GM19468 (cell line): ENCODE results near the gene FBLN1.
"Not testable (repeated sequence)": the region's sequence is repeated elsewhere in the genome, so short reads cannot be mapped to it uniquely, and the experiment has no call there.

ENCODE experiments used
- ATAC-seq: cut with Tn5 transposase; IDR thresholded peaks from one replicate; pipeline ENCODE4 v1.9.1; 2021; ENCODE audit warnings: mild to moderate bottlenecking, moderate library complexity, moderate number of reproducible peaks; ENCODE audit not compliant: unreplicated experiment; ENCODE audit errors: extremely low read depth

Gene FBLN1

GRCh38 chr22:45475851-45476514, 26.7 kb upstream of the FBLN1 start:
- ATAC-seq: no peak

GRCh38 chr22:45476814-45477213, 25.9 kb upstream of the FBLN1 start:
- ATAC-seq: no peak

GRCh38 chr22:45477366-45478107, 25.1 kb upstream of the FBLN1 start:
- ATAC-seq: no peak

GRCh38 chr22:45478108-45478771, 24.4 kb upstream of the FBLN1 start:
- no peak for ATAC-seq

- no peak for ATAC-seq
Measured at GRCh38 chr22:45480717-45481116, 22.0 kb upstream of the FBLN1 start.

GRCh38 chr22:45481661-45482060, 21.0 kb upstream of the FBLN1 start:
- ATAC-seq: no peak

GRCh38 chr22:45482169-45482568, 20.5 kb upstream of the FBLN1 start:
- no peak for ATAC-seq

- no peak for ATAC-seq
Measured at GRCh38 chr22:45483319-45483718, 19.4 kb upstream of the FBLN1 start.

- ATAC-seq: no peak
Measured at GRCh38 chr22:45483918-45484499, 18.7 kb upstream of the FBLN1 start.

GRCh38 chr22:45484742-45485141, 17.9 kb upstream of the FBLN1 start:
- ATAC-seq: no peak

GRCh38 chr22:45485261-45485660, 17.4 kb upstream of the FBLN1 start:
- no peak for ATAC-seq

- ATAC-seq: no peak
Measured at GRCh38 chr22:45488764-45489370, 13.8 kb upstream of the FBLN1 start.

GRCh38 chr22:45490836-45491235, 11.8 kb upstream of the FBLN1 start:
- no peak for ATAC-seq

- ATAC-seq: no peak
Measured at GRCh38 chr22:45491841-45492240, 10.8 kb upstream of the FBLN1 start.

- no peak for ATAC-seq
Measured at GRCh38 chr22:45493286-45493771, 9.4 kb upstream of the FBLN1 start.

- not testable (repeated sequence) for ATAC-seq
Measured at GRCh38 chr22:45494306-45494705, 8.4 kb upstream of the FBLN1 start.

- ATAC-seq: not testable (repeated sequence)
Measured at GRCh38 chr22:45495616-45496015, 7.1 kb upstream of the FBLN1 start.

- ATAC-seq: no peak
Measured at GRCh38 chr22:45496451-45496941, 6.2 kb upstream of the FBLN1 start.

GRCh38 chr22:45497351-45498145, 5.1 kb upstream of the FBLN1 start:
- ATAC-seq: no peak
